Fibroblast of lung (primary cell): ENCODE measurements around the gene TMEM178B.

Experiments
- CTCF ChIP-seq, 2 donors: IDR thresholded peaks in 1 of 2; conservative IDR thresholded peaks in 1 of 2; 1 replicate in 1 of 2; 2 replicates in 1 of 2; pipeline ENCODE4 v1.5.1; 2011 to 2012; ENCODE audit warnings: low read length in 2 of 2, control low read depth in 1 of 2, inconsistent platforms in 1 of 2, low read depth in 1 of 2, mild to moderate bottlenecking in 1 of 2
- EZH2 ChIP-seq: IDR thresholded peaks from 2 replicates; pipeline ENCODE4 v1.5.1; 2012; ENCODE audit warnings: low read length, control low read depth, mild to moderate bottlenecking; ENCODE audit errors: missing control alignments

GRCh38 chr7:141362580-141363435 is 288.9 kb downstream of the TMEM178B start:
- no peak for TF ChIP-seq CTCF (conservative IDR thresholded peaks at IDR 0.05 in 1 of 2, IDR thresholded peaks at IDR 0.05 in 1 of 2; ENCODE audit: low read depth in 1 of 2, low read length in 2 of 2)
- no peak for TF ChIP-seq EZH2
